A673 (cell line): ENCODE results near the gene GRB10. TPM values are rescaled to one million over a fixed set of nuclear protein-coding genes. Genes with fewer than 3 reads are reported as not detected.

ENCODE experiments used
- BruUV-seq: library from RNA; stranded (reverse); fragments of 400-500 nt; replicated peaks from 2 replicates; lab custom pipeline; 2021; lab: Mats Ljungman, UMichigan
- CTCF ChIA-PET: fragments of 300-600 bp; sonication (Branson Sonifier 250); formaldehyde crosslinking; loops from one replicate; lab custom pipeline; 2022; ENCODE audit warnings: antibody characterized with exemption; lab: Charles Lee
- POLR2A ChIA-PET: fragments of 300-600 bp; sonication (Branson Sonifier 250); formaldehyde crosslinking; loops from one replicate; lab custom pipeline; 2022; ENCODE audit warnings: antibody characterized with exemption; ENCODE audit not compliant: low non-redundant PET; lab: Charles Lee
- DNase-seq: peaks from one replicate; pipeline ENCODE4 v3.0.0-alpha.2; 2015; ENCODE audit warnings: low spot score
- H3K27ac ChIP-seq: fragments of 200-600 bp; sonication (generic); 2 replicates; pipeline ENCODE4 v1.5.1; 2016; ENCODE audit warnings: mixed run types, low read depth, mild to moderate bottlenecking, mixed read lengths, antibody characterized with exemption, low read length; ENCODE audit not compliant: poor library complexity, severe bottlenecking
- H3K27me3 ChIP-seq: fragments of 200-600 bp; sonication (generic); replicated peaks from 2 replicates; pipeline ENCODE4 v1.6.1; 2017; ENCODE audit warnings: mixed run types, low read depth, mild to moderate bottlenecking, mixed read lengths, antibody characterized with exemption, low read length; ENCODE audit not compliant: insufficient read depth, poor library complexity
- H3K36me3 ChIP-seq: fragments of 200-600 bp; sonication (generic); 2 replicates; pipeline ENCODE4 v1.6.1; 2016; ENCODE audit warnings: mixed run types, mild to moderate bottlenecking, mixed read lengths, antibody characterized with exemption, low read length; ENCODE audit not compliant: insufficient read depth, poor library complexity, severe bottlenecking
- H3K4me1 ChIP-seq: fragments of 200-600 bp; sonication (generic); 2 replicates; pipeline ENCODE4 v1.6.1; 2017; ENCODE audit warnings: mixed run types, mild to moderate bottlenecking, mixed read lengths, antibody characterized with exemption, low read length; ENCODE audit not compliant: insufficient read depth, poor library complexity, severe bottlenecking
- H3K4me3 ChIP-seq: fragments of 200-600 bp; sonication (generic); 2 replicates; pipeline ENCODE4 v1.5.1; 2016; ENCODE audit warnings: low read depth, mixed run types, mild to moderate bottlenecking, mixed read lengths, low read length; ENCODE audit not compliant: poor library complexity, severe bottlenecking
- H3K9me3 ChIP-seq: fragments of 200-600 bp; sonication (generic); 2 replicates; pipeline ENCODE4 v1.6.1; 2016; ENCODE audit warnings: mixed run types, low read depth, mild to moderate bottlenecking, mixed read lengths, antibody characterized with exemption, low read length; ENCODE audit not compliant: poor library complexity, severe bottlenecking
- CTCF ChIP-seq: fragments of 300-800, 200-600 bp; sonication (generic); conservative IDR thresholded peaks from 2 replicates; pipeline ENCODE4 v1.5.1; 2017; ENCODE audit warnings: low read depth, mild to moderate bottlenecking, antibody characterized with exemption, low read length, moderate library complexity, mixed read lengths
- EZH2 ChIP-seq: fragments of 200-600 bp; sonication (generic); IDR thresholded peaks from 2 replicates; pipeline ENCODE4 v1.6.1; 2017; ENCODE audit warnings: borderline replicate concordance, low read depth, mild to moderate bottlenecking, mixed read lengths, antibody characterized with exemption, low read length; ENCODE audit not compliant: poor library complexity, severe bottlenecking
- intact Hi-C: fragments of 100-400 bp; cut with micrococcal nuclease; formaldehyde crosslinking; loops from one replicate; pipeline ENCODE4 v1.10.0; 2022; ENCODE audit not compliant: unreplicated experiment
- total RNA-seq: library from RNA; stranded (reverse); gene quantifications from 2 replicates; pipeline ENCODE4 v1.2.3, GENCODE V29; 2021

GRB10 gene
- total RNA-seq, 1 experiment from 2014 or later = 0.41 TPM

- intact Hi-C loops = no loop called here
- no peak overlapping the region for H3K27ac ChIP-seq
- H3K4me1 ChIP-seq = no peaks in the 10 kb centered on the region
- no TSS peak for BruUV-seq
- DNase-seq = no peak
- ChIA-PET CTCF (no interaction called here), POLR2A (no interaction called here)
- TF ChIP-seq EZH2 (no peak), CTCF (no peak)
- H3K9me3 ChIP-seq = no peaks in the 10 kb centered on the region
- H3K27me3 ChIP-seq = no peaks in the 10 kb centered on the region
- no peak overlapping the region for H3K4me3 ChIP-seq
- no peaks in the 10 kb centered on the region for H3K36me3 ChIP-seq
Measured at GRCh38 chr7:50613473-50613872, 169.2 kb downstream of the GRB10 start.

GRCh38 chr7:50612704-50613103 is 170.0 kb downstream of the GRB10 start:
- no peaks in the 10 kb centered on the region for H3K36me3 ChIP-seq
- H3K27ac ChIP-seq = no peak overlapping the region
- H3K27me3 ChIP-seq = no peaks in the 10 kb centered on the region
- no peaks in the 10 kb centered on the region for H3K4me1 ChIP-seq
- no peak overlapping the region for H3K4me3 ChIP-seq
- ChIA-PET POLR2A (no interaction called here), CTCF (no interaction called here)
- H3K9me3 ChIP-seq = no peaks in the 10 kb centered on the region
- BruUV-seq = no TSS peak
- TF ChIP-seq EZH2 = no peak
- intact Hi-C loops = no loop called here
- DNase-seq = no peak

- H3K9me3 ChIP-seq = no peaks in the 10 kb centered on the region
- H3K36me3 ChIP-seq = no peaks in the 10 kb centered on the region
- H3K4me3 ChIP-seq = no peak overlapping the region
- no peaks in the 10 kb centered on the region for H3K27me3 ChIP-seq
- BruUV-seq = no TSS peak
- ChIA-PET CTCF (no interaction called here), POLR2A (no interaction called here)
- no peak for DNase-seq
- H3K4me1 ChIP-seq = no peaks in the 10 kb centered on the region
- TF ChIP-seq CTCF (no peak), EZH2 (no peak)
- intact Hi-C loops = no loop called here
- no peak overlapping the region for H3K27ac ChIP-seq
Measured at GRCh38 chr7:50610521-50611277, 172.0 kb downstream of the GRB10 start.
